A673 (cell line): ENCODE data around the gene MYLK3. TPM values are rescaled to one million over a fixed set of nuclear protein-coding genes. Genes with fewer than 3 reads are reported as not detected.

Experiments
- BruUV-seq: library from RNA; stranded (reverse); fragments of 400-500 nt; replicated peaks from 2 replicates; lab custom pipeline; 2021; lab: Mats Ljungman, UMichigan
- CTCF ChIA-PET: fragments of 300-600 bp; sonication (Branson Sonifier 250); formaldehyde crosslinking; loops from one replicate; lab custom pipeline; 2022; ENCODE audit warnings: antibody characterized with exemption; lab: Charles Lee
- POLR2A ChIA-PET: fragments of 300-600 bp; sonication (Branson Sonifier 250); formaldehyde crosslinking; loops from one replicate; lab custom pipeline; 2022; ENCODE audit warnings: antibody characterized with exemption; ENCODE audit not compliant: low non-redundant PET; lab: Charles Lee
- DNase-seq: peaks from one replicate; pipeline ENCODE4 v3.0.0-alpha.2; 2015; ENCODE audit warnings: low spot score
- H3K27ac ChIP-seq: fragments of 200-600 bp; sonication (generic); 2 replicates; pipeline ENCODE4 v1.5.1; 2016; ENCODE audit warnings: mixed run types, low read depth, mild to moderate bottlenecking, mixed read lengths, antibody characterized with exemption, low read length; ENCODE audit not compliant: poor library complexity, severe bottlenecking
- H3K27me3 ChIP-seq: fragments of 200-600 bp; sonication (generic); replicated peaks from 2 replicates; pipeline ENCODE4 v1.6.1; 2017; ENCODE audit warnings: mixed run types, low read depth, mild to moderate bottlenecking, mixed read lengths, antibody characterized with exemption, low read length; ENCODE audit not compliant: insufficient read depth, poor library complexity
- H3K36me3 ChIP-seq: fragments of 200-600 bp; sonication (generic); 2 replicates; pipeline ENCODE4 v1.6.1; 2016; ENCODE audit warnings: mixed run types, mild to moderate bottlenecking, mixed read lengths, antibody characterized with exemption, low read length; ENCODE audit not compliant: insufficient read depth, poor library complexity, severe bottlenecking
- H3K4me1 ChIP-seq: fragments of 200-600 bp; sonication (generic); 2 replicates; pipeline ENCODE4 v1.6.1; 2017; ENCODE audit warnings: mixed run types, mild to moderate bottlenecking, mixed read lengths, antibody characterized with exemption, low read length; ENCODE audit not compliant: insufficient read depth, poor library complexity, severe bottlenecking
- H3K4me3 ChIP-seq: fragments of 200-600 bp; sonication (generic); 2 replicates; pipeline ENCODE4 v1.5.1; 2016; ENCODE audit warnings: low read depth, mixed run types, mild to moderate bottlenecking, mixed read lengths, low read length; ENCODE audit not compliant: poor library complexity, severe bottlenecking
- H3K9me3 ChIP-seq: fragments of 200-600 bp; sonication (generic); 2 replicates; pipeline ENCODE4 v1.6.1; 2016; ENCODE audit warnings: mixed run types, low read depth, mild to moderate bottlenecking, mixed read lengths, antibody characterized with exemption, low read length; ENCODE audit not compliant: poor library complexity, severe bottlenecking
- EZH2 ChIP-seq: fragments of 200-600 bp; sonication (generic); IDR thresholded peaks from 2 replicates; pipeline ENCODE4 v1.6.1; 2017; ENCODE audit warnings: borderline replicate concordance, low read depth, mild to moderate bottlenecking, mixed read lengths, antibody characterized with exemption, low read length; ENCODE audit not compliant: poor library complexity, severe bottlenecking
- intact Hi-C: fragments of 100-400 bp; cut with micrococcal nuclease; formaldehyde crosslinking; loops from one replicate; pipeline ENCODE4 v1.10.0; 2022; ENCODE audit not compliant: unreplicated experiment
- total RNA-seq: library from RNA; stranded (reverse); gene quantifications from 2 replicates; pipeline ENCODE4 v1.2.3, GENCODE V29; 2021
- TF ChIP-seq, protein P1 (sequence below): fragments of 300-800, 200-600 bp; sonication (generic); conservative IDR thresholded peaks from 2 replicates; pipeline ENCODE4 v1.5.1; 2017; ENCODE audit warnings: low read depth, mild to moderate bottlenecking, antibody characterized with exemption, low read length, moderate library complexity, mixed read lengths

The MYLK3 gene
- total RNA-seq, 1 experiment from 2014 or later = 0.77 TPM

GRCh38 chr16:46727184-46727583 is 21.0 kb downstream of the MYLK3 start:
- ChIA-PET POLR2A (no interaction called here), CTCF (no interaction called here)
- H3K4me1 ChIP-seq = no peaks in the 10 kb centered on the region
- BruUV-seq = no TSS peak
- no peaks in the 10 kb centered on the region for H3K27me3 ChIP-seq
- H3K27ac ChIP-seq = no peak overlapping the region
- no peak for DNase-seq
- no peak for TF ChIP-seq EZH2
- TF ChIP-seq, protein P1, sequence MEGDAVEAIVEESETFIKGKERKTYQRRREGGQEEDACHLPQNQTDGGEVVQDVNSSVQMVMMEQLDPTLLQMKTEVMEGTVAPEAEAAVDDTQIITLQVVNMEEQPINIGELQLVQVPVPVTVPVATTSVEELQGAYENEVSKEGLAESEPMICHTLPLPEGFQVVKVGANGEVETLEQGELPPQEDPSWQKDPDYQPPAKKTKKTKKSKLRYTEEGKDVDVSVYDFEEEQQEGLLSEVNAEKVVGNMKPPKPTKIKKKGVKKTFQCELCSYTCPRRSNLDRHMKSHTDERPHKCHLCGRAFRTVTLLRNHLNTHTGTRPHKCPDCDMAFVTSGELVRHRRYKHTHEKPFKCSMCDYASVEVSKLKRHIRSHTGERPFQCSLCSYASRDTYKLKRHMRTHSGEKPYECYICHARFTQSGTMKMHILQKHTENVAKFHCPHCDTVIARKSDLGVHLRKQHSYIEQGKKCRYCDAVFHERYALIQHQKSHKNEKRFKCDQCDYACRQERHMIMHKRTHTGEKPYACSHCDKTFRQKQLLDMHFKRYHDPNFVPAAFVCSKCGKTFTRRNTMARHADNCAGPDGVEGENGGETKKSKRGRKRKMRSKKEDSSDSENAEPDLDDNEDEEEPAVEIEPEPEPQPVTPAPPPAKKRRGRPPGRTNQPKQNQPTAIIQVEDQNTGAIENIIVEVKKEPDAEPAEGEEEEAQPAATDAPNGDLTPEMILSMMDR = no peak
- H3K9me3 ChIP-seq = peaks cover 4% of the 10 kb centered on the region
- H3K4me3 ChIP-seq = no peak overlapping the region
- intact Hi-C loops = no loop called here
- H3K36me3 ChIP-seq = no peaks in the 10 kb centered on the region

- Histone ChIP-seq H3K4me1 (no peaks in the 10 kb centered on the region), H3K27me3 (no peaks in the 10 kb centered on the region), H3K9me3 (peaks cover 4% of the 10 kb centered on the region), H3K36me3 (no peaks in the 10 kb centered on the region), H3K4me3 (no peak overlapping the region), H3K27ac (no peak overlapping the region)
- intact Hi-C loops = no loop called here
- TF ChIP-seq, protein P1 = no peak
- no peak for TF ChIP-seq EZH2
- BruUV-seq = no TSS peak
- no peak for DNase-seq
- ChIA-PET CTCF (no interaction called here), POLR2A (interaction anchor here (0.5 kb wide), 1 partner anchor 114 kb away, joined by 3 read pairs; no protein-coding TSS in a partner anchor)
Measured at GRCh38 chr16:46721885-46722284, 26.3 kb downstream of the MYLK3 start.

GRCh38 chr16:46720619-46721018 is 27.5 kb downstream of the MYLK3 start:
- intact Hi-C loops = no loop called here
- no peak overlapping the region for H3K4me3 ChIP-seq
- TF ChIP-seq EZH2 = no peak
- TF ChIP-seq, protein P1 = no peak
- peaks cover 4% of the 10 kb centered on the region for H3K9me3 ChIP-seq
- no peak overlapping the region for H3K27ac ChIP-seq
- no peaks in the 10 kb centered on the region for H3K36me3 ChIP-seq
- POLR2A ChIA-PET = no interaction called here
- CTCF ChIA-PET = no interaction called here
- no TSS peak for BruUV-seq
- DNase-seq = no peak
- H3K4me1 ChIP-seq = no peaks in the 10 kb centered on the region
- H3K27me3 ChIP-seq = no peaks in the 10 kb centered on the region
